SH-SY5Y (cell line): ENCODE results near the gene SOX18.

Source experiments
- GATA2 ChIP-seq: IDR thresholded peaks from 2 replicates; pipeline ENCODE4 v1.6.1; 2011; ENCODE audit warnings: mild to moderate bottlenecking, low read depth, low read length
- GATA3 ChIP-seq: IDR thresholded peaks from 2 replicates; pipeline ENCODE4 v1.6.1; 2011; ENCODE audit warnings: low read depth, mild to moderate bottlenecking, low read length, moderate library complexity

- TF ChIP-seq GATA2 = no peak
- no peak for TF ChIP-seq GATA3
Observed at GRCh38 chr20:64079273-64080012, 30.0 kb upstream of the SOX18 start, which contains the start of gene RGS19.
